MM.1S (cell line): ENCODE data around the gene BHMT2.

Experiments used
- DNase-seq: peaks from one replicate; pipeline ENCODE4 v3.0.0-alpha.2; 2015
- H2AFZ ChIP-seq: fragments of 300-600 bp; sonication (generic); 2 replicates; pipeline ENCODE4 v1.6.0; 2016; ENCODE audit warnings: antibody characterized with exemption, low read length
- H3F3A ChIP-seq: fragments of 300-600 bp; sonication (generic); 2 replicates; pipeline ENCODE4 v1.6.1; 2016; ENCODE audit warnings: mild to moderate bottlenecking, antibody characterized with exemption, low read length, moderate library complexity, mixed read lengths; ENCODE audit not compliant: insufficient read depth
- H3K27ac ChIP-seq: fragments of 300-600 bp; sonication (generic); 2 replicates; pipeline ENCODE4 v1.5.1; 2016; ENCODE audit warnings: mild to moderate bottlenecking, low read length
- H3K27me3 ChIP-seq: fragments of 300-600 bp; sonication (generic); replicated peaks from 2 replicates; pipeline ENCODE4 v1.6.0; 2016; ENCODE audit warnings: low read length; ENCODE audit not compliant: insufficient read depth
- H3K36me3 ChIP-seq: fragments of 300-600 bp; sonication (generic); replicated peaks from 2 replicates; pipeline ENCODE4 v1.6.1; 2016; ENCODE audit warnings: mild to moderate bottlenecking, low read length, mixed read lengths; ENCODE audit not compliant: insufficient read depth
- H3K4me1 ChIP-seq: fragments of 300-600 bp; sonication (generic); 2 replicates; pipeline ENCODE4 v1.6.1; 2016; ENCODE audit warnings: low read length, mixed read lengths
- H3K4me2 ChIP-seq: fragments of 300-600 bp; sonication (generic); 2 replicates; pipeline ENCODE4 v1.6.0; 2016; ENCODE audit warnings: low read depth, low read length
- H3K4me3 ChIP-seq: fragments of 300-600 bp; sonication (generic); 2 replicates; pipeline ENCODE4 v1.5.1; 2016; ENCODE audit warnings: low read length, mixed read lengths
- H3K79me2 ChIP-seq: fragments of 300-600 bp; sonication (generic); 2 replicates; pipeline ENCODE4 v1.6.1; 2016; ENCODE audit warnings: mixed run types, low read length, mixed read lengths
- H3K9ac ChIP-seq: fragments of 300-600 bp; sonication (generic); 2 replicates; pipeline ENCODE4 v1.6.1; 2016; ENCODE audit warnings: low read length, mixed read lengths
- H3K9me2 ChIP-seq: fragments of 300-600 bp; sonication (generic); replicated peaks from 2 replicates; pipeline ENCODE4 v1.6.1; 2016; ENCODE audit warnings: mild to moderate bottlenecking, low read length, mixed read lengths; ENCODE audit not compliant: insufficient read depth
- H3K9me3 ChIP-seq: fragments of 300-600 bp; sonication (generic); replicated peaks from 2 replicates; pipeline ENCODE4 v1.6.1; 2016; ENCODE audit warnings: mild to moderate bottlenecking, low read length, mixed read lengths; ENCODE audit not compliant: insufficient read depth
- H4K20me1 ChIP-seq: fragments of 300-600 bp; sonication (generic); 2 replicates; pipeline ENCODE4 v1.6.1; 2016; ENCODE audit warnings: mild to moderate bottlenecking, low read length, moderate library complexity, mixed read lengths; ENCODE audit not compliant: insufficient read depth
- EZH2 ChIP-seq: fragments of 300-600 bp; sonication (generic); optimal IDR thresholded peaks from 2 replicates; pipeline ENCODE3; 2017; ENCODE audit warnings: low read depth, mild to moderate bottlenecking, antibody characterized with exemption, low read length, mixed read lengths
- EZH2phosphoT487 ChIP-seq: fragments of 300-600 bp; sonication (generic); IDR thresholded peaks from 2 replicates; pipeline ENCODE4 v1.6.1; 2018; ENCODE audit warnings: antibody characterized with exemption, low read length
- TF ChIP-seq, protein P1 (sequence below): fragments of 300-600 bp; sonication (generic); IDR thresholded peaks from 2 replicates; pipeline ENCODE4 v1.5.1; 2016; ENCODE audit warnings: antibody characterized with exemption, low read length, mixed read lengths

Gene BHMT2

DNA sequence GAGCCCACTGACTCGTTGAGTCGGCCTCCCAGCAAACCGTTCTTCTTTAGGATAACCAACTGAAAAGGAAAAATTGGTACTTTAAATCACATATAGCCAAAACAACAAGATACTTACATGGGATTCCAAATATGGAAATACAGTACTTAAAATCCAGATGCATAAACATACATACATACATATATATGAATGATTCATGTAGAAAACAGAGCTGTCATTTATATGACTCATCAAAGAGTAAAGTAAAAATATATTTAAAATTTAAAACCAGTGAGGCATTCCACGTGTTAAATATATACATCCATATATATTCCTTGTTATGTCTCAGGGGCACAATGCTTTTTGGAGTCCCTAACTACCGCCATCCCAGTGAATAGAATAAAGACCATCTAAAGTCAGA is 36.8 kb upstream of the BHMT2 start:
- H3K4me3 ChIP-seq, result no peak overlapping the region
- no peak overlapping the region for H2AFZ ChIP-seq
- no peaks in the 10 kb centered on the region for H3F3A ChIP-seq
- TF ChIP-seq, protein P1, sequence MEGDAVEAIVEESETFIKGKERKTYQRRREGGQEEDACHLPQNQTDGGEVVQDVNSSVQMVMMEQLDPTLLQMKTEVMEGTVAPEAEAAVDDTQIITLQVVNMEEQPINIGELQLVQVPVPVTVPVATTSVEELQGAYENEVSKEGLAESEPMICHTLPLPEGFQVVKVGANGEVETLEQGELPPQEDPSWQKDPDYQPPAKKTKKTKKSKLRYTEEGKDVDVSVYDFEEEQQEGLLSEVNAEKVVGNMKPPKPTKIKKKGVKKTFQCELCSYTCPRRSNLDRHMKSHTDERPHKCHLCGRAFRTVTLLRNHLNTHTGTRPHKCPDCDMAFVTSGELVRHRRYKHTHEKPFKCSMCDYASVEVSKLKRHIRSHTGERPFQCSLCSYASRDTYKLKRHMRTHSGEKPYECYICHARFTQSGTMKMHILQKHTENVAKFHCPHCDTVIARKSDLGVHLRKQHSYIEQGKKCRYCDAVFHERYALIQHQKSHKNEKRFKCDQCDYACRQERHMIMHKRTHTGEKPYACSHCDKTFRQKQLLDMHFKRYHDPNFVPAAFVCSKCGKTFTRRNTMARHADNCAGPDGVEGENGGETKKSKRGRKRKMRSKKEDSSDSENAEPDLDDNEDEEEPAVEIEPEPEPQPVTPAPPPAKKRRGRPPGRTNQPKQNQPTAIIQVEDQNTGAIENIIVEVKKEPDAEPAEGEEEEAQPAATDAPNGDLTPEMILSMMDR, result no peak
- TF ChIP-seq EZH2, result no peak
- no peak for TF ChIP-seq EZH2phosphoT487
- H3K79me2 ChIP-seq, result no peaks in the 10 kb centered on the region
- H3K4me1 ChIP-seq, result no peaks in the 10 kb centered on the region
- no peaks in the 10 kb centered on the region for H3K27me3 ChIP-seq
- H3K9me3 ChIP-seq, result no peaks in the 10 kb centered on the region
- H3K9me2 ChIP-seq, result no peaks in the 10 kb centered on the region
- H3K9ac ChIP-seq, result no peak overlapping the region
- H3K4me2 ChIP-seq, result no peak overlapping the region
- DNase-seq, result no peak
- H3K36me3 ChIP-seq, result no peaks in the 10 kb centered on the region
- H3K27ac ChIP-seq, result no peak overlapping the region
- H4K20me1 ChIP-seq, result no peaks in the 10 kb centered on the region

DNA sequence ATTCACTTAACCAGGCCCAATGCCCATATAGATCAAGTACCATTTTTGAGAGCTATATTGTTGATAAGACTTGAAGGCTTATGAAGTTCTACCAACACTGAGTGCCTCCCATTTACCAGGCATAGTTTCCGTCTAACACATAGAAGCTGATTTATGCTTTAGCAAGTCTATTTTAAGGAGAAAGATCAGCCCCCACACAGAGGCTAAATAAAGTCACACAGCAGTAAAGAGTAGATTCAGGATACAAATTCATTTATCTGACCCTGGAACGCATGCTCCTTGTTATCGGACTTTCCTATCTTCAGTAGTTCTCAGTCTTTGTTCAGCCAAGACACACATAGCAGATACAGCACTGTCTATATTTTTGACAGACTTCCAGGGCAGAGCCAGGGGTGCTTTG is 34.3 kb upstream of the BHMT2 start:
- Histone ChIP-seq H3K4me1 (no peaks in the 10 kb centered on the region), H3K9me2 (no peaks in the 10 kb centered on the region), H3K4me3 (no peak overlapping the region), H3K79me2 (no peaks in the 10 kb centered on the region), H3K27ac (no peak overlapping the region), H3F3A (no peaks in the 10 kb centered on the region), H3K27me3 (no peaks in the 10 kb centered on the region), H4K20me1 (no peaks in the 10 kb centered on the region), H3K9me3 (no peaks in the 10 kb centered on the region), H2AFZ (no peak overlapping the region), H3K4me2 (no peak overlapping the region), H3K9ac (no peak overlapping the region), H3K36me3 (no peaks in the 10 kb centered on the region)
- no peak for DNase-seq
- no peak for TF ChIP-seq EZH2phosphoT487
- TF ChIP-seq EZH2, result no peak
- TF ChIP-seq, protein P1, result no peak

DNA sequence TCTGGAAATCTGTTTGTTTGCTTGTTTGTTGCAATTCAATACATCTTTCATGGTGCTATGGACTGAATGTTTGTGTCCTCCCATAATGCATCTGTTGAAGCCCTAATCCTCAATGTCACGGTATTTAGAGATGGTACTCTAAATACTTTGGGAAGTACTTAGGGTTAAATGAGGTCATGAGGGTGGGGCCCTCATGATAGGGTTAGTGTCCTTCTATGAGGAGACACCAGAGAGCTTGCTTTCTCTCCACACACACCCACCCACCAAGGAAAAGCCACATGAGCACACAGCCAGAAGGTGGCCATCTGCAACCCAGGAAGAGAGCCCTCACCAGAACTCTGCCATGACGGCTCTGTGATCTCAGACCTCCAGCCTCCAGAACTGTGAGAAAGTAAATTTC is 32.8 kb upstream of the BHMT2 start:
- no peaks in the 10 kb centered on the region for H4K20me1 ChIP-seq
- H3K4me2 ChIP-seq, result no peak overlapping the region
- no peaks in the 10 kb centered on the region for H3K27me3 ChIP-seq
- H3K4me1 ChIP-seq, result no peaks in the 10 kb centered on the region
- no peak overlapping the region for H3K27ac ChIP-seq
- no peaks in the 10 kb centered on the region for H3K79me2 ChIP-seq
- TF ChIP-seq EZH2 (no peak), EZH2phosphoT487 (no peak)
- TF ChIP-seq, protein P1, result no peak
- H3K9me3 ChIP-seq, result no peaks in the 10 kb centered on the region
- no peak overlapping the region for H2AFZ ChIP-seq
- no peaks in the 10 kb centered on the region for H3K9me2 ChIP-seq
- no peak for DNase-seq
- H3K4me3 ChIP-seq, result no peak overlapping the region
- H3F3A ChIP-seq, result no peaks in the 10 kb centered on the region
- H3K9ac ChIP-seq, result no peak overlapping the region
- H3K36me3 ChIP-seq, result no peaks in the 10 kb centered on the region
